Measurements from ENCODE around the gene VEGFB.

Gene VEGFB

GRCh38 chr11:64231546-64231945, 2.8 kb upstream of the VEGFB start:
- ChIA-PET POLR2A (interaction anchor here (1.0 to 5.3 kb wide), 3 partner anchors 13 to 176 kb away, joined by 3 to 59 read pairs (median 3); partner anchors contain the start of genes FKBP2 and PPP1R14B), CTCF (no interaction called here)
- TF ChIP-seq HDGF (IDR thresholded peaks at IDR 0.05; ENCODE audit: borderline replicate concordance) = no peak
- no peak for TF ChIP-seq BHLHE40 (IDR thresholded peaks at IDR 0.05; ENCODE audit: borderline replicate concordance)
- no peak for TF ChIP-seq NFRKB (IDR thresholded peaks at IDR 0.05)
- no peak for TF ChIP-seq ZNF384 (IDR thresholded peaks at IDR 0.05)
- TF ChIP-seq ELF4 (IDR thresholded peaks at IDR 0.05) = no peak
- no peak for TF ChIP-seq LEF1 (IDR thresholded peaks at IDR 0.05; ENCODE audit: borderline replicate concordance)
- TF ChIP-seq ARNT (IDR thresholded peaks at IDR 0.05) = no peak
- no peak for TF ChIP-seq FOXK2 (IDR thresholded peaks at IDR 0.05)
- no peak for TF ChIP-seq SP1 (IDR thresholded peaks at IDR 0.05)
- TF ChIP-seq L3MBTL2 (conservative IDR thresholded peaks at IDR 0.05) = no peak
- TF ChIP-seq SUZ12 (IDR thresholded peaks at IDR 0.05) = no peak
- TF ChIP-seq FOXM1 (IDR thresholded peaks at IDR 0.05; ENCODE audit: borderline replicate concordance) = no peak
- TF ChIP-seq PKNOX1 (IDR thresholded peaks at IDR 0.05) = no peak
- no peak for TF ChIP-seq CTBP1 (IDR thresholded peaks at IDR 0.05; ENCODE audit: borderline replicate concordance)
- TF ChIP-seq TARDBP (IDR thresholded peaks at IDR 0.05) = no peak
- no peak for TF ChIP-seq FOXA1 (IDR thresholded peaks at IDR 0.05)
- no peak for DNase-seq (ENCODE audit: extremely low spot score)

- TF ChIP-seq FOXM1 (IDR thresholded peaks at IDR 0.05; ENCODE audit: borderline replicate concordance) (no peak), ARNT (IDR thresholded peaks at IDR 0.05) (no peak), PKNOX1 (IDR thresholded peaks at IDR 0.05) (no peak), CTBP1 (IDR thresholded peaks at IDR 0.05; ENCODE audit: borderline replicate concordance) (no peak), SUZ12 (IDR thresholded peaks at IDR 0.05) (no peak), SP1 (IDR thresholded peaks at IDR 0.05) (no peak), BHLHE40 (IDR thresholded peaks at IDR 0.05; ENCODE audit: borderline replicate concordance) (no peak), LEF1 (IDR thresholded peaks at IDR 0.05; ENCODE audit: borderline replicate concordance) (no peak), L3MBTL2 (conservative IDR thresholded peaks at IDR 0.05) (no peak), ELF4 (IDR thresholded peaks at IDR 0.05) (no peak), FOXK2 (IDR thresholded peaks at IDR 0.05) (no peak), ZNF384 (IDR thresholded peaks at IDR 0.05) (no peak), TARDBP (IDR thresholded peaks at IDR 0.05) (no peak)
- ChIA-PET POLR2A (interaction anchor here (1.0 to 5.3 kb wide), 2 partner anchors 12 to 175 kb away, joined by 3 to 59 read pairs; partner anchors contain the start of genes FKBP2 and PPP1R14B), CTCF (no interaction called here)
- DNase-seq (ENCODE audit: extremely low spot score) = no peak
Measured at GRCh38 chr11:64232182-64232966, 2.0 kb upstream of the VEGFB start.

- ChIA-PET POLR2A (interaction anchor here (5.3 kb wide), 1 partner anchor 12 kb away, joined by 59 read pairs; the partner anchor contains the start of genes FKBP2 and PPP1R14B), CTCF (no interaction called here)
- TF ChIP-seq L3MBTL2 (conservative IDR thresholded peaks at IDR 0.05) (no peak), HDGF (IDR thresholded peaks at IDR 0.05; ENCODE audit: borderline replicate concordance) (no peak), CTBP1 (IDR thresholded peaks at IDR 0.05; ENCODE audit: borderline replicate concordance) (no peak), FOXK2 (IDR thresholded peaks at IDR 0.05) (no peak), LEF1 (IDR thresholded peaks at IDR 0.05; ENCODE audit: borderline replicate concordance) (no peak), PKNOX1 (IDR thresholded peaks at IDR 0.05) (no peak), FOXM1 (IDR thresholded peaks at IDR 0.05; ENCODE audit: borderline replicate concordance) (no peak), NFRKB (IDR thresholded peaks at IDR 0.05) (no peak)
- no peak for DNase-seq (ENCODE audit: extremely low spot score)
Measured at GRCh38 chr11:64232967-64233315, 1.4 kb upstream of the VEGFB start.

- CTCF ChIA-PET = no interaction called here
- POLR2A ChIA-PET = interaction anchor here (1.0 to 5.3 kb wide), 4 partner anchors 10 to 15 kb away, joined by 4 to 59 read pairs (median 10); partner anchors contain the start of genes FKBP2 and PPP1R14B
- TF ChIP-seq ELF4 (IDR thresholded peaks at IDR 0.05) (no peak), LEF1 (IDR thresholded peaks at IDR 0.05; ENCODE audit: borderline replicate concordance) (no peak), BHLHE40 (IDR thresholded peaks at IDR 0.05; ENCODE audit: borderline replicate concordance) (no peak), PKNOX1 (IDR thresholded peaks at IDR 0.05) (no peak), NFRKB (IDR thresholded peaks at IDR 0.05) (no peak), ZNF384 (IDR thresholded peaks at IDR 0.05) (no peak), FOXM1 (IDR thresholded peaks at IDR 0.05; ENCODE audit: borderline replicate concordance) (no peak), CTBP1 (IDR thresholded peaks at IDR 0.05; ENCODE audit: borderline replicate concordance) (no peak), FOXK2 (IDR thresholded peaks at IDR 0.05) (no peak), SUZ12 (IDR thresholded peaks at IDR 0.05) (no peak), FOXA1 (IDR thresholded peaks at IDR 0.05) (no peak), ARNT (IDR thresholded peaks at IDR 0.05) (no peak), HDGF (IDR thresholded peaks at IDR 0.05; ENCODE audit: borderline replicate concordance) (no peak)
- no peak for DNase-seq (ENCODE audit: extremely low spot score)
Measured at GRCh38 chr11:64234647-64235379, 429 bp downstream of the VEGFB start.
